GM21737 (cell line): ENCODE measurements around the gene PDGFB.
"Not testable (repeated sequence)": the region's sequence is repeated elsewhere in the genome, so short reads cannot be mapped to it uniquely, and the experiment has no call there.

Experiments
- ATAC-seq: cut with Tn5 transposase; IDR thresholded peaks from one replicate; pipeline ENCODE4 v1.9.1; 2021; ENCODE audit warnings: mild to moderate bottlenecking, moderate library complexity; ENCODE audit not compliant: unreplicated experiment

Gene PDGFB

GRCh38 chr22:39229075-39229474 is 15.7 kb downstream of the PDGFB start:
- ATAC-seq = no peak

GRCh38 chr22:39227542-39228272 is 17.1 kb downstream of the PDGFB start:
- ATAC-seq = no peak

GRCh38 chr22:39226353-39226752 is 18.4 kb downstream of the PDGFB start:
- ATAC-seq = no peak

GRCh38 chr22:39225591-39225990 is 19.2 kb downstream of the PDGFB start:
- ATAC-seq = no peak

- ATAC-seq = no peak
These were observed 20.2 kb downstream of the PDGFB start for GRCh38 chr22:39224550-39224949.

- no peak for ATAC-seq
These were observed 21.6 kb downstream of the PDGFB start for GRCh38 chr22:39223091-39223710.

GRCh38 chr22:39221999-39222686 is 22.6 kb downstream of the PDGFB start:
- ATAC-seq = no peak

GRCh38 chr22:39220890-39221850 is 23.6 kb downstream of the PDGFB start:
- no peak for ATAC-seq

GRCh38 chr22:39220450-39220849 is 24.3 kb downstream of the PDGFB start:
- no peak for ATAC-seq

GRCh38 chr22:39219071-39220039 is 25.4 kb downstream of the PDGFB start:
- ATAC-seq = no peak

GRCh38 chr22:39218432-39218831 is 26.4 kb downstream of the PDGFB start:
- not testable (repeated sequence) for ATAC-seq

GRCh38 chr22:39216143-39216490 is 28.7 kb downstream of the PDGFB start:
- no peak for ATAC-seq

- no peak for ATAC-seq
These were observed 29.2 kb downstream of the PDGFB start for GRCh38 chr22:39215426-39216142.

GRCh38 chr22:39215070-39215396 is 29.7 kb downstream of the PDGFB start:
- no peak for ATAC-seq

GRCh38 chr22:39214383-39215069 is 30.3 kb downstream of the PDGFB start:
- no peak for ATAC-seq

GRCh38 chr22:39214006-39214382 is 30.8 kb downstream of the PDGFB start:
- no peak for ATAC-seq

- no peak for ATAC-seq
These were observed 31.9 kb downstream of the PDGFB start for GRCh38 chr22:39212721-39213376.

GRCh38 chr22:39209756-39210155 is 35.0 kb downstream of the PDGFB start:
- no peak for ATAC-seq
